Breast epithelium (tissue), 3 donors: Measurements from ENCODE around the gene LIPJ.

Source experiments
- CTCF ChIP-seq, 3 donors: fragments of 450-650 bp; IDR thresholded peaks; one replicate each; pipeline ENCODE4 v1.5.1; 2016 to 2017; ENCODE audit warnings: antibody characterized with exemption in 3 of 3, mild to moderate bottlenecking in 3 of 3, moderate library complexity in 3 of 3
- POLR2A ChIP-seq: fragments of 450-650 bp; IDR thresholded peaks from one replicate; pipeline ENCODE4 v1.6.1; 2016; ENCODE audit warnings: antibody characterized with exemption, mild to moderate bottlenecking, moderate library complexity
- POLR2AphosphoS5 ChIP-seq, 3 donors: sonication (generic); formaldehyde crosslinking; IDR thresholded peaks; one replicate each; pipeline ENCODE4 v1.6.1; 2017; ENCODE audit warnings: antibody characterized with exemption in 3 of 3

- TF ChIP-seq CTCF (IDR thresholded peaks at IDR 0.05) (no peak), POLR2AphosphoS5 (IDR thresholded peaks at IDR 0.05) (no peak), POLR2A (no peak)
These were observed 35.3 kb upstream of the LIPJ start for GRCh38 chr10:88551246-88551645.
